ENCODE data around the gene EFL1.

DNA sequence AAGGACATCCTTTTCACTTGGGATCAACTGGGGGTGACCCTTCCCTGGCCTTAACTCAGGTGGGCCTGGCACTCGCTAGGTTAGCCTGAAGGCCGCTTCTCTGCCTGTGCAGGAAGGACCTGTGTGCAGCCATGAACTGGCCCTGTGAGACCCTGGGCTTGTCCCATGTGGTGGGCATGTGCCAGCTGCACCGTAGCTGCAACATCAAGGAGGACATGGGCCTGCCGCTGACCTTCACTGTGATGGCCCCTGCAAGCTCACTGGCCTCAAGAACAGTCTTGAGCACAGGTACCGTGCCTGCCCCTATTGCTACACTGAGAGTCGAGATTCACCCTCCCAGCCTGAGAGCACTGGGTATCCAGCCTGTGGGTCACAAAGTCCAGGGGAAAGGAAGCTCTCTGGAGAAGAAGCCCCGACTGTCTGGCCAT, 43.1 kb upstream of the EFL1 start:
- no peak for TF ChIP-seq POLR2A (IDR thresholded peaks at IDR 0.05)
- TF ChIP-seq, protein P1, sequence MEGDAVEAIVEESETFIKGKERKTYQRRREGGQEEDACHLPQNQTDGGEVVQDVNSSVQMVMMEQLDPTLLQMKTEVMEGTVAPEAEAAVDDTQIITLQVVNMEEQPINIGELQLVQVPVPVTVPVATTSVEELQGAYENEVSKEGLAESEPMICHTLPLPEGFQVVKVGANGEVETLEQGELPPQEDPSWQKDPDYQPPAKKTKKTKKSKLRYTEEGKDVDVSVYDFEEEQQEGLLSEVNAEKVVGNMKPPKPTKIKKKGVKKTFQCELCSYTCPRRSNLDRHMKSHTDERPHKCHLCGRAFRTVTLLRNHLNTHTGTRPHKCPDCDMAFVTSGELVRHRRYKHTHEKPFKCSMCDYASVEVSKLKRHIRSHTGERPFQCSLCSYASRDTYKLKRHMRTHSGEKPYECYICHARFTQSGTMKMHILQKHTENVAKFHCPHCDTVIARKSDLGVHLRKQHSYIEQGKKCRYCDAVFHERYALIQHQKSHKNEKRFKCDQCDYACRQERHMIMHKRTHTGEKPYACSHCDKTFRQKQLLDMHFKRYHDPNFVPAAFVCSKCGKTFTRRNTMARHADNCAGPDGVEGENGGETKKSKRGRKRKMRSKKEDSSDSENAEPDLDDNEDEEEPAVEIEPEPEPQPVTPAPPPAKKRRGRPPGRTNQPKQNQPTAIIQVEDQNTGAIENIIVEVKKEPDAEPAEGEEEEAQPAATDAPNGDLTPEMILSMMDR (IDR thresholded peaks at IDR 0.05) = no peak
- TF ChIP-seq EP300 (IDR thresholded peaks at IDR 0.05) = no peak
- TF ChIP-seq POLR2AphosphoS5 (IDR thresholded peaks at IDR 0.05) = no peak

All from suprapubic skin (tissue), 4 donors.